Measurements from ENCODE around the gene MRPL49.

The MRPL49 gene

GRCh38 chr11:65121865-65122696 lies at the start of gene MRPL49, which contains the start of gene FAU (continued):
- TF ChIP-seq, protein P1, sequence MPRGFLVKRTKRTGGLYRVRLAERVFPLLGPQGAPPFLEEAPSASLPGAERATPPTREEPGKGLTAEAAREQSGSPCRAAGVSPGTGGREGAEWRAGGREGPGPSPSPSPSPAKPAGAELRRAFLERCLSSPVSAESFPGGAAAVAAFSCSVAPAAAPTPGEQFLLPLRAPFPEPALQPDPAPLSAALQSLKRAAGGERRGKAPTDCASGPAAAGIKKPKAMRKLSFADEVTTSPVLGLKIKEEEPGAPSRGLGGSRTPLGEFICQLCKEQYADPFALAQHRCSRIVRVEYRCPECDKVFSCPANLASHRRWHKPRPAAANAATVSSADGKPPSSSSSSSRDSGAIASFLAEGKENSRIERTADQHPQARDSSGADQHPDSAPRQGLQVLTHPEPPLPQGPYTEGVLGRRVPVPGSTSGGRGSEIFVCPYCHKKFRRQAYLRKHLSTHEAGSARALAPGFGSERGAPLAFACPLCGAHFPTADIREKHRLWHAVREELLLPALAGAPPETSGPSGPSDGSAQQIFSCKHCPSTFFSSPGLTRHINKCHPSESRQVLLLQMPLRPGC (tag by site-specific recombination; IDR thresholded peaks at IDR 0.05), result peak; percentile 19; the same call in 1 of the 2 replicates
- peak; percentile 29; the same call in 1 of the 2 replicates for TF ChIP-seq GLIS1 (tag by site-specific recombination; IDR thresholded peaks at IDR 0.05)
- peak; percentile 94 for TF ChIP-seq ZNF335 (tag by site-specific recombination; conservative IDR thresholded peaks at IDR 0.05)
- TF ChIP-seq, protein P2, sequence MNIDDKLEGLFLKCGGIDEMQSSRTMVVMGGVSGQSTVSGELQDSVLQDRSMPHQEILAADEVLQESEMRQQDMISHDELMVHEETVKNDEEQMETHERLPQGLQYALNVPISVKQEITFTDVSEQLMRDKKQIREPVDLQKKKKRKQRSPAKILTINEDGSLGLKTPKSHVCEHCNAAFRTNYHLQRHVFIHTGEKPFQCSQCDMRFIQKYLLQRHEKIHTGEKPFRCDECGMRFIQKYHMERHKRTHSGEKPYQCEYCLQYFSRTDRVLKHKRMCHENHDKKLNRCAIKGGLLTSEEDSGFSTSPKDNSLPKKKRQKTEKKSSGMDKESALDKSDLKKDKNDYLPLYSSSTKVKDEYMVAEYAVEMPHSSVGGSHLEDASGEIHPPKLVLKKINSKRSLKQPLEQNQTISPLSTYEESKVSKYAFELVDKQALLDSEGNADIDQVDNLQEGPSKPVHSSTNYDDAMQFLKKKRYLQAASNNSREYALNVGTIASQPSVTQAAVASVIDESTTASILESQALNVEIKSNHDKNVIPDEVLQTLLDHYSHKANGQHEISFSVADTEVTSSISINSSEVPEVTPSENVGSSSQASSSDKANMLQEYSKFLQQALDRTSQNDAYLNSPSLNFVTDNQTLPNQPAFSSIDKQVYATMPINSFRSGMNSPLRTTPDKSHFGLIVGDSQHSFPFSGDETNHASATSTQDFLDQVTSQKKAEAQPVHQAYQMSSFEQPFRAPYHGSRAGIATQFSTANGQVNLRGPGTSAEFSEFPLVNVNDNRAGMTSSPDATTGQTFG (tag by site-specific recombination; IDR thresholded peaks at IDR 0.05; ENCODE audit: borderline replicate concordance), result no peak
- peak; percentile 47; the same call in 1 of the 2 replicates for TF ChIP-seq ZBTB20 (tag by site-specific recombination; IDR thresholded peaks at IDR 0.05)
- TF ChIP-seq, protein P3, sequence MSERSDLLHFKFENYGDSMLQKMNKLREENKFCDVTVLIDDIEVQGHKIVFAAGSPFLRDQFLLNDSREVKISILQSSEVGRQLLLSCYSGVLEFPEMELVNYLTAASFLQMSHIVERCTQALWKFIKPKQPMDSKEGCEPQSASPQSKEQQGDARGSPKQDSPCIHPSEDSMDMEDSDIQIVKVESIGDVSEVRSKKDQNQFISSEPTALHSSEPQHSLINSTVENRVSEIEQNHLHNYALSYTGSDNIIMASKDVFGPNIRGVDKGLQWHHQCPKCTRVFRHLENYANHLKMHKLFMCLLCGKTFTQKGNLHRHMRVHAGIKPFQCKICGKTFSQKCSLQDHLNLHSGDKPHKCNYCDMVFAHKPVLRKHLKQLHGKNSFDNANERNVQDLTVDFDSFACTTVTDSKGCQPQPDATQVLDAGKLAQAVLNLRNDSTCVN (tag by site-specific recombination; optimal IDR thresholded peaks at IDR 0.05), result peak; percentile 93
- 0 out of 2 replicates have a peak, but pooled peaks have one; percentile 18 for TF ChIP-seq ZNF362 (tag by site-specific recombination; IDR thresholded peaks at IDR 0.05)
- no peak for TF ChIP-seq ZNF221 (tag by site-specific recombination; IDR thresholded peaks at IDR 0.05; ENCODE audit: borderline replicate concordance)
- peak; percentile 90 for TF ChIP-seq HIC1 (tag by site-specific recombination; IDR thresholded peaks at IDR 0.05)
- 0 out of 2 replicates have a peak, but pooled peaks have one; percentile 53 for TF ChIP-seq ZSCAN30 (tag by site-specific recombination; IDR thresholded peaks at IDR 0.05)
- peak; percentile 29; the same call in 1 of the 2 replicates for TF ChIP-seq ZNF146 (tag by site-specific recombination; IDR thresholded peaks at IDR 0.05)
- TF ChIP-seq ZNF664 (tag by site-specific recombination; IDR thresholded peaks at IDR 0.05), result no peak
- no peak for TF ChIP-seq GLI4 (tag by site-specific recombination; IDR thresholded peaks at IDR 0.05)
- TF ChIP-seq, protein P4, sequence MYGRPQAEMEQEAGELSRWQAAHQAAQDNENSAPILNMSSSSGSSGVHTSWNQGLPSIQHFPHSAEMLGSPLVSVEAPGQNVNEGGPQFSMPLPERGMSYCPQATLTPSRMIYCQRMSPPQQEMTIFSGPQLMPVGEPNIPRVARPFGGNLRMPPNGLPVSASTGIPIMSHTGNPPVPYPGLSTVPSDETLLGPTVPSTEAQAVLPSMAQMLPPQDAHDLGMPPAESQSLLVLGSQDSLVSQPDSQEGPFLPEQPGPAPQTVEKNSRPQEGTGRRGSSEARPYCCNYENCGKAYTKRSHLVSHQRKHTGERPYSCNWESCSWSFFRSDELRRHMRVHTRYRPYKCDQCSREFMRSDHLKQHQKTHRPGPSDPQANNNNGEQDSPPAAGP (tag by site-specific recombination; IDR thresholded peaks at IDR 0.05), result 0 out of 2 replicates have a peak, but pooled peaks have one; percentile 31
- TF ChIP-seq KLF9 (tag by site-specific recombination; IDR thresholded peaks at IDR 0.05; ENCODE audit: low read depth), result peak; percentile 66
- TF ChIP-seq ZNF629 (tag by site-specific recombination; IDR thresholded peaks at IDR 0.05), result peak; percentile 78
- TF ChIP-seq YY1 (tag by site-specific recombination; IDR thresholded peaks at IDR 0.05), result peak; percentile 79
- no peak for TF ChIP-seq ZNF239 (tag by site-specific recombination; IDR thresholded peaks at IDR 0.05)
- TF ChIP-seq ZBTB11 (tag by site-specific recombination; conservative IDR thresholded peaks at IDR 0.05; ENCODE audit: low read depth), result peak; percentile 43
- TF ChIP-seq SP3 (tag by site-specific recombination; IDR thresholded peaks at IDR 0.05), result peak; percentile 91
- TF ChIP-seq ZNF501 (tag by site-specific recombination; IDR thresholded peaks at IDR 0.05), result peak; percentile 74
- no peak for TF ChIP-seq ZNF777 (tag by site-specific recombination; IDR thresholded peaks at IDR 0.05; ENCODE audit: borderline replicate concordance)
- TF ChIP-seq PBX3 (CRISPR knock-in tag; IDR thresholded peaks at IDR 0.05), result peak; percentile 85; the same call in 1 of the 2 replicates

Measured in HEK293 (cell line).